OCI-LY1 (cell line): Measurements from ENCODE around the gene PLEKHD1.

Source experiments
- H2AFZ ChIP-seq: fragments of 200-600 bp; sonication (generic), shearing (Covaris generic); 2 replicates; pipeline ENCODE4 v1.6.0; 2014; ENCODE audit warnings: antibody characterized with exemption, mild to moderate bottlenecking, low read length
- H3F3A ChIP-seq: fragments of 200-600 bp; sonication (generic), shearing (Covaris generic); 2 replicates; pipeline ENCODE4 v1.6.0; 2014; ENCODE audit warnings: mild to moderate bottlenecking, antibody characterized with exemption, low read length, moderate library complexity; ENCODE audit not compliant: insufficient read depth
- H3K27ac ChIP-seq: fragments of 200-600 bp; sonication (generic); 2 replicates; pipeline ENCODE4 v1.5.1; 2014; ENCODE audit warnings: low read length, mixed run types, mild to moderate bottlenecking, low read depth; ENCODE audit not compliant: poor library complexity, severe bottlenecking
- H3K27me3 ChIP-seq: fragments of 200-600 bp; sonication (generic); 2 replicates; pipeline ENCODE4 v1.6.0; 2014; ENCODE audit warnings: antibody characterized with exemption, mild to moderate bottlenecking, low read length, moderate library complexity; ENCODE audit not compliant: insufficient read depth
- H3K36me3 ChIP-seq: fragments of 200-600 bp; sonication (generic); 2 replicates; pipeline ENCODE4 v1.6.1; 2014; ENCODE audit warnings: mild to moderate bottlenecking, antibody characterized with exemption, low read length, moderate library complexity, mixed read lengths; ENCODE audit not compliant: insufficient read depth
- H3K4me1 ChIP-seq: fragments of 200-600 bp; sonication (generic); 2 replicates; pipeline ENCODE4 v1.5.1; 2014; ENCODE audit warnings: mild to moderate bottlenecking, low read length, moderate library complexity; ENCODE audit not compliant: insufficient read depth, severe bottlenecking
- H3K4me2 ChIP-seq: fragments of 200-600 bp; sonication (generic), shearing (Covaris generic); 2 replicates; pipeline ENCODE4 v1.6.1; 2014; ENCODE audit warnings: low read length
- H3K4me3 ChIP-seq: fragments of 200-600 bp; sonication (generic); 2 replicates; pipeline ENCODE4 v1.5.1; 2014; ENCODE audit warnings: low read length, low read depth, mild to moderate bottlenecking, mixed read lengths; ENCODE audit not compliant: poor library complexity, severe bottlenecking
- H3K79me2 ChIP-seq: fragments of 200-600 bp; shearing (Covaris generic); 2 replicates; pipeline ENCODE4 v1.6.1; 2016; ENCODE audit warnings: mixed run types, low read length, mixed read lengths; ENCODE audit not compliant: insufficient read depth
- H3K9ac ChIP-seq: fragments of 200-600 bp; sonication (generic), shearing (Covaris generic); 2 replicates; pipeline ENCODE4 v1.6.1; 2014; ENCODE audit warnings: mild to moderate bottlenecking, low read length, mixed read lengths
- H3K9me2 ChIP-seq: fragments of 200-600 bp; sonication (generic), shearing (Covaris generic); 2 replicates; pipeline ENCODE4 v1.6.1; 2014; ENCODE audit warnings: low read depth, mild to moderate bottlenecking, low read length, mixed read lengths
- H3K9me3 ChIP-seq: fragments of 200-600 bp; shearing (Covaris generic); 2 replicates; pipeline ENCODE4 v1.6.1; 2014; ENCODE audit warnings: low read length, mixed read lengths
- H4K20me1 ChIP-seq: fragments of 200-600 bp; sonication (generic), shearing (Covaris generic); 2 replicates; pipeline ENCODE4 v1.6.0; 2016; ENCODE audit warnings: mild to moderate bottlenecking, low read length; ENCODE audit not compliant: insufficient read depth
- EZH2 ChIP-seq: fragments of 200-600 bp; sonication (generic), shearing (Covaris generic); IDR thresholded peaks from 2 replicates; pipeline ENCODE4 v1.8.0; 2017; ENCODE audit warnings: borderline replicate concordance, mixed run types, mild to moderate bottlenecking, antibody characterized with exemption, low read length, moderate library complexity, mixed read lengths
- TF ChIP-seq, protein P1 (sequence below): fragments of 200-600 bp; sonication (generic), shearing (Covaris generic); IDR thresholded peaks from 2 replicates; pipeline ENCODE4 v1.5.1; 2017; ENCODE audit warnings: mild to moderate bottlenecking, antibody characterized with exemption, low read length, moderate library complexity, mixed read lengths

PLEKHD1 gene

DNA sequence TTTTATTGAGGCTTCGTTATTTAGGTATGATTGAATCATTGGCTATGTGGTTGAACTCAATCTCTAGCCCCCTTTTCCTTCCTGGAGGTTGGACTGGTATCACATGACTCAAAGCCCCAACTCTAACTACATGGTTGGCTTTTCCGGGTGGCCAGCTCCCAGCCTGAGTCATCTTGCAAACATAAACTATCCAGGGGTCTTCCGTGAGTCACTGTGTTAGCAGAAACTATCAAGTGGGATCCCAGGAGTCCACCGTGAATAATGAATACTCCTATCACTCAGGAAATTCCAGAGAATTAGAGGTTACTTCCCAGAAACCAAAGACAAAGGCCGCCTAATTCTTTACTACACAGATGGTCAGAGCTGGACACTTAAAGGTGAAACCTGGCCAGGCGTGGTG, 19.7 kb upstream of the PLEKHD1 start:
- H3K9me3 ChIP-seq = no peaks in the 10 kb centered on the region
- no peaks in the 10 kb centered on the region for H3K79me2 ChIP-seq
- TF ChIP-seq, protein P1, sequence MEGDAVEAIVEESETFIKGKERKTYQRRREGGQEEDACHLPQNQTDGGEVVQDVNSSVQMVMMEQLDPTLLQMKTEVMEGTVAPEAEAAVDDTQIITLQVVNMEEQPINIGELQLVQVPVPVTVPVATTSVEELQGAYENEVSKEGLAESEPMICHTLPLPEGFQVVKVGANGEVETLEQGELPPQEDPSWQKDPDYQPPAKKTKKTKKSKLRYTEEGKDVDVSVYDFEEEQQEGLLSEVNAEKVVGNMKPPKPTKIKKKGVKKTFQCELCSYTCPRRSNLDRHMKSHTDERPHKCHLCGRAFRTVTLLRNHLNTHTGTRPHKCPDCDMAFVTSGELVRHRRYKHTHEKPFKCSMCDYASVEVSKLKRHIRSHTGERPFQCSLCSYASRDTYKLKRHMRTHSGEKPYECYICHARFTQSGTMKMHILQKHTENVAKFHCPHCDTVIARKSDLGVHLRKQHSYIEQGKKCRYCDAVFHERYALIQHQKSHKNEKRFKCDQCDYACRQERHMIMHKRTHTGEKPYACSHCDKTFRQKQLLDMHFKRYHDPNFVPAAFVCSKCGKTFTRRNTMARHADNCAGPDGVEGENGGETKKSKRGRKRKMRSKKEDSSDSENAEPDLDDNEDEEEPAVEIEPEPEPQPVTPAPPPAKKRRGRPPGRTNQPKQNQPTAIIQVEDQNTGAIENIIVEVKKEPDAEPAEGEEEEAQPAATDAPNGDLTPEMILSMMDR = no peak
- no peak for TF ChIP-seq EZH2
- H3K9me2 ChIP-seq = no peaks in the 10 kb centered on the region
- no peak overlapping the region for H3K4me2 ChIP-seq
- H3K27ac ChIP-seq = no peak overlapping the region
- no peak overlapping the region for H3K9ac ChIP-seq
- H3K4me3 ChIP-seq = no peak overlapping the region
- H4K20me1 ChIP-seq = no peaks in the 10 kb centered on the region
- H3K36me3 ChIP-seq = peaks cover 16% of the 10 kb centered on the region; the same call in 1 of the 2 replicates
- H3K27me3 ChIP-seq = no peaks in the 10 kb centered on the region
- no peaks in the 10 kb centered on the region for H3F3A ChIP-seq
- no peak overlapping the region for H2AFZ ChIP-seq
- no peaks in the 10 kb centered on the region for H3K4me1 ChIP-seq

DNA sequence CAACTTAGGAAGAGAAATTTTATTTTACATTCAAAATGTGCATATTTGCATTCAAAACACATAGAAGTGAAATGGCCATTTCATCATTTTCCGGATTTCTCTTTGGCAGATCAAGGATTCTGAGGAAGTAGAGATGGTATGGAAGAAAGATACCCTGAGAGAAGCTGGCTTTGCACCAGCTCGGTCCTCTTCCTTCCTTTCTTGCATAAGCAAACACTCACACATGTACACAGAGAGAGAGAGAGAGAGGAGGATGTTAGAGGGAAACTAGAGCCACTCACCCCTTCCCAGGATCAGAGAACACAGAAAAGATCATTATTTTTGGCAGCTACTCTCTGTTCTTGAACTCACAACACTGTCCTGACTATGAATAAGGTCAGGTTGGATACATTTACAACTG, 15.6 kb upstream of the PLEKHD1 start:
- Histone ChIP-seq H4K20me1 (no peaks in the 10 kb centered on the region), H3K9ac (no peak overlapping the region), H3K4me3 (no peak overlapping the region), H2AFZ (no peak overlapping the region), H3K79me2 (no peaks in the 10 kb centered on the region), H3K27ac (no peak overlapping the region), H3K9me3 (no peaks in the 10 kb centered on the region), H3K4me2 (no peak overlapping the region), H3K36me3 (no peaks in the 10 kb centered on the region), H3K9me2 (no peaks in the 10 kb centered on the region), H3K27me3 (no peaks in the 10 kb centered on the region), H3F3A (no peaks in the 10 kb centered on the region), H3K4me1 (no peaks in the 10 kb centered on the region)
- TF ChIP-seq, protein P1 = no peak
- no peak for TF ChIP-seq EZH2

DNA sequence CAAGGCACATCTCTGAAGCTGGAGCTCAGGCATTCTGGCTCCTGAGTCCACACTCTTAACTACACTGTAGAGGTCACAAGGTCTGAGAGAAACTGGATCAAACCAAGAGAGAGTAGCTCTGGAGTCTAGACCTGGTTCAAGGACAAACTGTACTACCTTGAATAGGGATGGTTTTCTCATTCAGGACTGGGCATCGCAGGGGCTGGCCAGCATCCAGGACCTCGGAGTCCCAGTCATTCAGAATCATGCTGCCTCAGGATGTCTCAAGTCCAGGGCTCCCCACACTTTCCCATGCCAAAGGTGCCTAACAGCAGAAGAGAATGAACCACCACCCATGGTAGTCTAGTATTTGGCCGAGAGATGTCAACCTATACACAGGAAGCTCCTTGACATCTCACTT, 13.1 kb upstream of the PLEKHD1 start:
- H3K36me3 ChIP-seq = no peaks in the 10 kb centered on the region
- no peaks in the 10 kb centered on the region for H3K9me3 ChIP-seq
- no peaks in the 10 kb centered on the region for H3K4me1 ChIP-seq
- H3K4me3 ChIP-seq = no peak overlapping the region
- no peaks in the 10 kb centered on the region for H3K79me2 ChIP-seq
- no peak overlapping the region for H2AFZ ChIP-seq
- H3K4me2 ChIP-seq = no peak overlapping the region
- H3K9ac ChIP-seq = no peak overlapping the region
- H3K27ac ChIP-seq = no peak overlapping the region
- no peaks in the 10 kb centered on the region for H3K9me2 ChIP-seq
- TF ChIP-seq EZH2 = no peak
- TF ChIP-seq, protein P1 = no peak
- H4K20me1 ChIP-seq = no peaks in the 10 kb centered on the region
- H3F3A ChIP-seq = no peaks in the 10 kb centered on the region
- no peaks in the 10 kb centered on the region for H3K27me3 ChIP-seq
